Astrocyte (in vitro differentiated cells and primary cell): ENCODE results near the gene SLC25A25. TPM values are rescaled to one million over a fixed set of nuclear protein-coding genes. Genes with fewer than 3 reads are reported as not detected.
A peak's percentile ranks its signal among the peaks of the same experiment; 100 is the strongest.

ENCODE experiments used
- DNase-seq: peaks from one replicate; pipeline ENCODE4 v3.0.0-alpha.2; 2010; ENCODE audit warnings: low read depth
- FAIRE-seq: peaks from 2 replicates; lab custom pipeline; 2011; peaks lifted over from hg19 to GRCh38; lab: Jason Lieb, UNC
- H2AFZ ChIP-seq: 2 replicates; pipeline ENCODE4 v1.6.0; 2012; ENCODE audit warnings: low read depth, low read length, inconsistent platforms
- H3K27ac ChIP-seq: 2 replicates; pipeline ENCODE4 v1.5.1; 2011; ENCODE audit warnings: low read depth, low read length, inconsistent platforms
- H3K27me3 ChIP-seq: 2 replicates; pipeline ENCODE4 v1.6.0; 2011; ENCODE audit warnings: low read length, inconsistent platforms; ENCODE audit not compliant: insufficient read depth
- H3K36me3 ChIP-seq: 2 replicates; pipeline ENCODE4 v1.5.1; 2011; ENCODE audit warnings: low read length, inconsistent platforms; ENCODE audit not compliant: insufficient read depth
- H3K4me1 ChIP-seq: 2 replicates; pipeline ENCODE4 v1.5.1; 2011; ENCODE audit warnings: low read length, inconsistent platforms; ENCODE audit not compliant: insufficient read depth
- H3K4me2 ChIP-seq: 2 replicates; pipeline ENCODE4 v1.6.0; 2012; ENCODE audit warnings: low read length, inconsistent platforms
- H3K4me3 ChIP-seq: 2 replicates; pipeline ENCODE4 v1.5.1; 2011; ENCODE audit warnings: low read depth, mild to moderate bottlenecking, low read length, inconsistent platforms; ENCODE audit not compliant: insufficient read depth
- H3K79me2 ChIP-seq: 2 replicates; pipeline ENCODE4 v1.6.0; 2012; ENCODE audit warnings: mild to moderate bottlenecking, low read length, inconsistent platforms; ENCODE audit not compliant: insufficient read depth
- H3K9ac ChIP-seq: 2 replicates; pipeline ENCODE4 v1.6.0; 2012; ENCODE audit warnings: mild to moderate bottlenecking, low read length, inconsistent platforms
- H3K9me3 ChIP-seq: 2 replicates; pipeline ENCODE4 v1.5.1; 2012; ENCODE audit warnings: low read depth, mild to moderate bottlenecking, low read length, inconsistent platforms; ENCODE audit not compliant: insufficient read depth
- H4K20me1 ChIP-seq: 2 replicates; pipeline ENCODE4 v1.6.0; 2012; ENCODE audit warnings: low read length, inconsistent platforms; ENCODE audit not compliant: insufficient read depth
- H3K27ac Mint-ChIP-seq: one replicate; pipeline ENCODE4 v1.8.0; 2021; ENCODE audit warnings: mild to moderate bottlenecking, mixed read lengths; ENCODE audit not compliant: unreplicated experiment
- H3K27me3 Mint-ChIP-seq: one replicate; pipeline ENCODE4 v1.8.0; 2021; ENCODE audit warnings: low read depth, mixed read lengths; ENCODE audit not compliant: unreplicated experiment
- H3K36me3 Mint-ChIP-seq: one replicate; pipeline ENCODE4 v1.8.0; 2021; ENCODE audit warnings: low read depth, mixed read lengths; ENCODE audit not compliant: unreplicated experiment
- H3K4me1 Mint-ChIP-seq: one replicate; pipeline ENCODE4 v1.8.0; 2021; ENCODE audit warnings: low read depth, mixed read lengths; ENCODE audit not compliant: unreplicated experiment
- H3K4me3 Mint-ChIP-seq: one replicate; pipeline ENCODE4 v1.8.0; 2021; ENCODE audit warnings: mild to moderate bottlenecking, moderate library complexity, mixed read lengths; ENCODE audit not compliant: unreplicated experiment
- H3K9me3 Mint-ChIP-seq: one replicate; pipeline ENCODE4 v1.8.0; 2021; ENCODE audit warnings: mild to moderate bottlenecking, mixed read lengths; ENCODE audit not compliant: unreplicated experiment
- EZH2 ChIP-seq: IDR thresholded peaks from 2 replicates; pipeline ENCODE4 v1.6.1; 2012; ENCODE audit warnings: mild to moderate bottlenecking, low read length, inconsistent platforms; ENCODE audit not compliant: insufficient read depth
- total RNA-seq: library from RNA; stranded (reverse); gene quantifications from 2 replicates; pipeline ENCODE4 v1.2.1, GENCODE V29; 2021
- TF ChIP-seq, protein P1 (sequence below): IDR thresholded peaks from 2 replicates; pipeline ENCODE4 v1.5.1; 2011; ENCODE audit warnings: low read depth, mild to moderate bottlenecking, inconsistent platforms, low read length, moderate library complexity; ENCODE audit not compliant: insufficient read depth

SLC25A25 gene
- total RNA-seq, 1 donor from 2014 or later, result 14.4 TPM

DNA sequence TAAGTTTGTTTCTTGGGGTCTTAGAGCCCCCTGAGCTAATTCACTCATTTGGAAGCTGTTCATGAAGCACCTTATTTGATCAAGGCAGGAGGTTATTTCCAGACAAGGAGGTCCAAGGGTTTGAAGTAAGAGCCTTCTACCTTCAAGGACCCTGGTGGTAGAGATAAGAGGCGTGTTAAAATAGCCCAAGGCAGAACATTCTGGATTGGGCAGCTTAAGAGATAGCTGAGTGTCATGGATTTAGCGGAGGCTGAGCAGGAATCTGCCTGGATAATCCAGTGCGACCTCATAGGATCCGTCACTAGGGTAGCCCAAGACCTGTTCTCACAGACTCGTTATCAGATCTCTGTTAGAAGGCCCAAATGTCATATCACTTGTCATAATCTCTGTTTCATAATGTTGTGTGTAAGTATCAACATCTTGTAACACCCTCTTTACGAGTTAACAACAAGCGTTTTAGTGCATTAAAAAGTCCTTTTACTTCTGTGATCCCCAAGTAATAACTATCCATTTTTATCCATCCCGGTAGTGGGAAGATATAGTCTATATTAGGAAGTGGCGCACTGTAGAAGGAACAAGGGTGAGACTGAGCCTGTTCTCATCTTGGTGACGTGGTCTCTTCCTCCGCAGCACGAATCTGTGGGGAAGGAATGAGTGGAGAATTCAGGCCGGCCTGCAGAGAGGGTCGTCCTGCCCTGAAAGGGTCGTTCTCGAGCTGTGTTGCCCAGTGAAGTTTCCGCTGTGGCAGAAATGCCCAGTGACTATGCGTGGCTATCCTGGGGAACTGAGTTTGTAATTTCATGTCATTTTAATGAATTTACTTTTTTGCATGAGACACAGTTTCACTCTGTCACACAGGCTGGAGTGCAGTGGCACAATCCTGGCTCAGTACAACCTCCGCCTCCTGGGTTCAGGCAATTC lies 28.8 kb downstream of the SLC25A25 start:
- peaks cover 31% of the 10 kb centered on the region for H4K20me1 ChIP-seq
- no peaks in the 10 kb centered on the region for H3K9me3 Mint-ChIP-seq
- H3K4me3 Mint-ChIP-seq, result no peak overlapping the region
- no peaks in the 10 kb centered on the region for H3K27me3 ChIP-seq
- peaks cover 78% of the 10 kb centered on the region for H3K79me2 ChIP-seq
- no peaks in the 10 kb centered on the region for H3K27me3 Mint-ChIP-seq
- no peaks in the 10 kb centered on the region for H3K36me3 Mint-ChIP-seq
- FAIRE-seq (no peak), DNase-seq (no peak)
- H3K27ac Mint-ChIP-seq, result peak overlapping the region; percentile 100
- no peak overlapping the region for H2AFZ ChIP-seq
- TF ChIP-seq, protein P1, sequence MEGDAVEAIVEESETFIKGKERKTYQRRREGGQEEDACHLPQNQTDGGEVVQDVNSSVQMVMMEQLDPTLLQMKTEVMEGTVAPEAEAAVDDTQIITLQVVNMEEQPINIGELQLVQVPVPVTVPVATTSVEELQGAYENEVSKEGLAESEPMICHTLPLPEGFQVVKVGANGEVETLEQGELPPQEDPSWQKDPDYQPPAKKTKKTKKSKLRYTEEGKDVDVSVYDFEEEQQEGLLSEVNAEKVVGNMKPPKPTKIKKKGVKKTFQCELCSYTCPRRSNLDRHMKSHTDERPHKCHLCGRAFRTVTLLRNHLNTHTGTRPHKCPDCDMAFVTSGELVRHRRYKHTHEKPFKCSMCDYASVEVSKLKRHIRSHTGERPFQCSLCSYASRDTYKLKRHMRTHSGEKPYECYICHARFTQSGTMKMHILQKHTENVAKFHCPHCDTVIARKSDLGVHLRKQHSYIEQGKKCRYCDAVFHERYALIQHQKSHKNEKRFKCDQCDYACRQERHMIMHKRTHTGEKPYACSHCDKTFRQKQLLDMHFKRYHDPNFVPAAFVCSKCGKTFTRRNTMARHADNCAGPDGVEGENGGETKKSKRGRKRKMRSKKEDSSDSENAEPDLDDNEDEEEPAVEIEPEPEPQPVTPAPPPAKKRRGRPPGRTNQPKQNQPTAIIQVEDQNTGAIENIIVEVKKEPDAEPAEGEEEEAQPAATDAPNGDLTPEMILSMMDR, result no peak
- TF ChIP-seq EZH2, result no peak
- peaks cover 71% of the 10 kb centered on the region for H3K4me1 ChIP-seq
- peak overlapping the region; percentile 94 for H3K9ac ChIP-seq
- peaks cover 43% of the 10 kb centered on the region for H3K4me1 Mint-ChIP-seq
- H3K27ac ChIP-seq, result peak overlapping the region; percentile 99
- H3K4me3 ChIP-seq, result no peak overlapping the region
- H3K4me2 ChIP-seq, result no peak overlapping the region
- H3K9me3 ChIP-seq, result no peaks in the 10 kb centered on the region
- no peaks in the 10 kb centered on the region for H3K36me3 ChIP-seq

GRCh38 chr9:128097543-128098296 lies 29.7 kb downstream of the SLC25A25 start:
- TF ChIP-seq, protein P1, result no peak
- no peak for TF ChIP-seq EZH2
- Histone ChIP-seq H3K27ac (peak overlapping the region; percentile 99), H3K9me3 (no peaks in the 10 kb centered on the region), H3K4me3 (peak overlapping the region; percentile 66), H3K9ac (peak overlapping the region; percentile 94), H3K27me3 (no peaks in the 10 kb centered on the region), H3K4me1 (peaks cover 63% of the 10 kb centered on the region), H3K36me3 (no peaks in the 10 kb centered on the region), H3K4me2 (peak overlapping the region; percentile 92), H2AFZ (no peak overlapping the region), H4K20me1 (peaks cover 31% of the 10 kb centered on the region), H3K79me2 (peaks cover 78% of the 10 kb centered on the region)
- no peaks in the 10 kb centered on the region for H3K27me3 Mint-ChIP-seq
- no peaks in the 10 kb centered on the region for H3K9me3 Mint-ChIP-seq
- H3K4me1 Mint-ChIP-seq, result peaks cover 43% of the 10 kb centered on the region
- peak overlapping the region; percentile 100 for H3K27ac Mint-ChIP-seq
- H3K4me3 Mint-ChIP-seq, result peak overlapping the region; percentile 90
- DNase-seq, result no peak
- peaks cover 6% of the 10 kb centered on the region for H3K36me3 Mint-ChIP-seq
- FAIRE-seq, result no peak
